Subcutaneous abdominal adipose tissue (tissue), 5 donors: Measurements from ENCODE around the gene KDM2A.

Source experiments
- H3K27ac ChIP-seq: one replicate; pipeline ENCODE4 v1.7.0; 2013; ENCODE audit warnings: low read depth, mild to moderate bottlenecking, inconsistent platforms, low read length, moderate library complexity
- H3K27me3 ChIP-seq, 5 donors: one replicate each; pipeline ENCODE4 v1.7.0; 2013; ENCODE audit warnings: low read length in 5 of 5, inconsistent platforms in 1 of 5; ENCODE audit not compliant: control insufficient read depth in 5 of 5, insufficient read depth in 4 of 5
- H3K36me3 ChIP-seq, 5 donors: one replicate each; pipeline ENCODE4 v1.7.0; 2013; ENCODE audit warnings: low read length in 5 of 5; ENCODE audit not compliant: control insufficient read depth in 5 of 5, insufficient read depth in 5 of 5
- H3K4me1 ChIP-seq, 5 donors: one replicate each; pipeline ENCODE4 v1.7.0; 2013; ENCODE audit warnings: low read length in 5 of 5, mild to moderate bottlenecking in 3 of 5, moderate library complexity in 1 of 5; ENCODE audit not compliant: control insufficient read depth in 5 of 5, insufficient read depth in 5 of 5
- H3K4me3 ChIP-seq, 5 donors: one replicate each; pipeline ENCODE4 v1.7.0; 2013; ENCODE audit warnings: low read length in 5 of 5, low read depth in 1 of 5
- H3K9ac ChIP-seq, 5 donors: one replicate each; pipeline ENCODE4 v1.7.0; 2013; ENCODE audit warnings: low read length in 5 of 5, mild to moderate bottlenecking in 4 of 5, moderate library complexity in 3 of 5
- H3K9me3 ChIP-seq, 5 donors: one replicate each; pipeline ENCODE4 v1.7.0; 2013; ENCODE audit warnings: low read length in 5 of 5; ENCODE audit not compliant: control insufficient read depth in 5 of 5
- donor health status: healthy.
- donor health status: healthy.
- donor health status: healthy.
- donor health status: healthy.
- donor health status: healthy.

KDM2A gene

GRCh38 chr11:67289226-67289650 is 170.2 kb downstream of the KDM2A start, which contains the start of gene ANKRD13D:
ANKRD13D (plus strand) TSS chr11:67289303; CDS start chr11:67289461, 158 bp downstream.
- Histone ChIP-seq H3K36me3 (peaks cover 0 to 50% (median 39%) of the 10 kb centered on the region in 5 donors), H3K9me3 (no peaks in the 10 kb centered on the region), H3K27ac (peak within 1 kb of the TSS; percentile 97), H3K27me3 (no peaks in the 10 kb centered on the region), H3K4me3 (peak within 1 kb of the TSS; percentile 45 to 80 (median 77)), H3K4me1 (peaks cover 9 to 69% (median 54%) of the 10 kb centered on the region in 5 donors), H3K9ac (peak within 1 kb of the TSS; percentile 17 to 80 (median 65))

- H3K27ac ChIP-seq: no peak overlapping the region
- H3K4me1 ChIP-seq: peaks cover 9 to 65% (median 54%) of the 10 kb centered on the region in 5 donors
- peaks cover 0 to 46% (median 33%) of the 10 kb centered on the region in 5 donors for H3K36me3 ChIP-seq
These were observed 170.8 kb downstream of the KDM2A start for GRCh38 chr11:67289651-67290479.

GRCh38 chr11:67290801-67291200 is 171.7 kb downstream of the KDM2A start:
- H3K9ac ChIP-seq: peak overlapping the region in 1 of 5 donors; percentile 53
- peak overlapping the region in 3 of 5 donors; percentile 53 to 74 (median 68) for H3K4me3 ChIP-seq
- H3K27me3 ChIP-seq: no peaks in the 10 kb centered on the region
- peaks cover 0 to 5% (median 2%) of the 10 kb centered on the region in 5 donors for H3K9me3 ChIP-seq
- H3K36me3 ChIP-seq: peaks cover 1 to 38% (median 25%) of the 10 kb centered on the region in 5 donors
- H3K27ac ChIP-seq: no peak overlapping the region
- H3K4me1 ChIP-seq: peaks cover 9 to 58% (median 50%) of the 10 kb centered on the region in 5 donors

More at GRCh38 chr11:67289651-67290479, 170.8 kb downstream of the KDM2A start:
- H3K4me3 ChIP-seq: peak overlapping the region; percentile 53 to 74 (median 70)
- H3K27me3 ChIP-seq: no peaks in the 10 kb centered on the region
- H3K9me3 ChIP-seq: no peaks in the 10 kb centered on the region
- peak overlapping the region in 3 of 5 donors; percentile 35 to 80 (median 53) for H3K9ac ChIP-seq

- peaks cover 0 to 9% (median 5%) of the 10 kb centered on the region in 5 donors for H3K9me3 ChIP-seq
- H3K27me3 ChIP-seq: no peaks in the 10 kb centered on the region
- H3K9ac ChIP-seq: no peak overlapping the region
- peaks cover 9 to 50% (median 41%) of the 10 kb centered on the region in 5 donors for H3K4me1 ChIP-seq
- H3K36me3 ChIP-seq: peaks cover 5 to 29% (median 24%) of the 10 kb centered on the region in 5 donors
- no peak overlapping the region for H3K27ac ChIP-seq
- peak overlapping the region in 1 of 5 donors; percentile 22 for H3K4me3 ChIP-seq
These were observed 172.7 kb downstream of the KDM2A start for GRCh38 chr11:67291481-67292381.

GRCh38 chr11:67292671-67293070 is 173.6 kb downstream of the KDM2A start:
- Histone ChIP-seq H3K4me1 (peaks cover 6 to 41% (median 33%) of the 10 kb centered on the region in 5 donors), H3K4me3 (no peak overlapping the region), H3K9me3 (peaks cover 0 to 9% (median 5%) of the 10 kb centered on the region in 5 donors), H3K27me3 (no peaks in the 10 kb centered on the region), H3K36me3 (peaks cover 5 to 25% (median 20%) of the 10 kb centered on the region in 5 donors), H3K27ac (no peak overlapping the region), H3K9ac (no peak overlapping the region)

- Histone ChIP-seq H3K4me1 (peaks cover 2 to 37% (median 29%) of the 10 kb centered on the region in 5 donors), H3K9ac (no peak overlapping the region), H3K27me3 (no peaks in the 10 kb centered on the region), H3K36me3 (peaks cover 5 to 25% (median 20%) of the 10 kb centered on the region in 5 donors), H3K9me3 (peaks cover 0 to 9% (median 5%) of the 10 kb centered on the region in 5 donors), H3K4me3 (no peak overlapping the region), H3K27ac (no peak overlapping the region)
These were observed 174.0 kb downstream of the KDM2A start for GRCh38 chr11:67293090-67293489.

GRCh38 chr11:67295846-67296245 is 176.8 kb downstream of the KDM2A start:
- peaks cover 0 to 16% (median 9%) of the 10 kb centered on the region in 5 donors for H3K4me1 ChIP-seq
- H3K27me3 ChIP-seq: no peaks in the 10 kb centered on the region
- peaks cover 5 to 45% (median 42%) of the 10 kb centered on the region in 5 donors for H3K36me3 ChIP-seq

GRCh38 chr11:67298786-67299185 is 179.7 kb downstream of the KDM2A start:
- Histone ChIP-seq H3K27me3 (no peaks in the 10 kb centered on the region), H3K9ac (no peak overlapping the region), H3K9me3 (peaks cover 0 to 9% (median 5%) of the 10 kb centered on the region in 5 donors), H3K27ac (no peak overlapping the region), H3K36me3 (peaks cover 5 to 41% (median 39%) of the 10 kb centered on the region in 5 donors), H3K4me3 (no peak overlapping the region), H3K4me1 (peaks cover 2 to 26% (median 17%) of the 10 kb centered on the region in 5 donors)

More at GRCh38 chr11:67295846-67296245, 176.8 kb downstream of the KDM2A start:
- Histone ChIP-seq H3K27ac (no peak overlapping the region), H3K4me3 (no peak overlapping the region), H3K9me3 (peaks cover 0 to 9% (median 5%) of the 10 kb centered on the region in 5 donors), H3K9ac (no peak overlapping the region)

- Histone ChIP-seq H3K9ac (no peak overlapping the region), H3K4me1 (peaks cover 2 to 34% (median 26%) of the 10 kb centered on the region in 5 donors), H3K4me3 (no peak overlapping the region), H3K27ac (no peak overlapping the region), H3K9me3 (peaks cover 0 to 9% (median 5%) of the 10 kb centered on the region in 5 donors), H3K36me3 (peaks cover 5 to 39% (median 38%) of the 10 kb centered on the region in 5 donors), H3K27me3 (no peaks in the 10 kb centered on the region)
These were observed 180.6 kb downstream of the KDM2A start for GRCh38 chr11:67299471-67300191.
